Measurements from ENCODE around the gene PPP2R2C.

PPP2R2C gene

DNA sequence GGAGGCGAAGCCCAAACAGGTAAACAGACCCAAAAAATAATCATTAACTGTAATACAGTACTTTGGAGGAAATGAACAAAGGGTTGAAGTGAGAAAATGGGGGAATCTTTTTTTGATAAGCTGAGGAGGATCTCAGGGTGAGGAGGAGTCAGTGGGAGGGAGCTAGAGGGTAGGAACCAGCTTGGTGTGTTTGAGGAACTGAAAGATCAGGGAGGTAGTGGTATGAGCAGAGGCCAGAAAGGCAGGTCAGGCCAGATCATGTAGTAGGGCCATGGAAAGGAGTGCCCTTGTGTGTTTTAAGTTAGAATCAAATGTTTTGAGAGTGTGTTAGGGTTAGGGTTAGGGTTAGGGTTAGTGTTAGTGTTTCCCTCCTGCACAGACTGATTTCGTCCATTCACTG lies 48.8 kb downstream of the PPP2R2C start:
- Mint-ChIP-seq H3K27me3 (ENCODE audit: low read depth, poor library complexity) (peaks cover 37% of the 10 kb centered on the region), H3K36me3 (ENCODE audit: low read depth) (no peaks in the 10 kb centered on the region), H3K9me3 (no peaks in the 10 kb centered on the region), H3K27ac (no peak overlapping the region), H3K4me3 (no peak overlapping the region), H3K4me1 (peaks cover 17% of the 10 kb centered on the region)
- TF ChIP-seq, protein P1, sequence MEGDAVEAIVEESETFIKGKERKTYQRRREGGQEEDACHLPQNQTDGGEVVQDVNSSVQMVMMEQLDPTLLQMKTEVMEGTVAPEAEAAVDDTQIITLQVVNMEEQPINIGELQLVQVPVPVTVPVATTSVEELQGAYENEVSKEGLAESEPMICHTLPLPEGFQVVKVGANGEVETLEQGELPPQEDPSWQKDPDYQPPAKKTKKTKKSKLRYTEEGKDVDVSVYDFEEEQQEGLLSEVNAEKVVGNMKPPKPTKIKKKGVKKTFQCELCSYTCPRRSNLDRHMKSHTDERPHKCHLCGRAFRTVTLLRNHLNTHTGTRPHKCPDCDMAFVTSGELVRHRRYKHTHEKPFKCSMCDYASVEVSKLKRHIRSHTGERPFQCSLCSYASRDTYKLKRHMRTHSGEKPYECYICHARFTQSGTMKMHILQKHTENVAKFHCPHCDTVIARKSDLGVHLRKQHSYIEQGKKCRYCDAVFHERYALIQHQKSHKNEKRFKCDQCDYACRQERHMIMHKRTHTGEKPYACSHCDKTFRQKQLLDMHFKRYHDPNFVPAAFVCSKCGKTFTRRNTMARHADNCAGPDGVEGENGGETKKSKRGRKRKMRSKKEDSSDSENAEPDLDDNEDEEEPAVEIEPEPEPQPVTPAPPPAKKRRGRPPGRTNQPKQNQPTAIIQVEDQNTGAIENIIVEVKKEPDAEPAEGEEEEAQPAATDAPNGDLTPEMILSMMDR (IDR thresholded peaks at IDR 0.05): no peak
- no peak for DNase-seq

DNA sequence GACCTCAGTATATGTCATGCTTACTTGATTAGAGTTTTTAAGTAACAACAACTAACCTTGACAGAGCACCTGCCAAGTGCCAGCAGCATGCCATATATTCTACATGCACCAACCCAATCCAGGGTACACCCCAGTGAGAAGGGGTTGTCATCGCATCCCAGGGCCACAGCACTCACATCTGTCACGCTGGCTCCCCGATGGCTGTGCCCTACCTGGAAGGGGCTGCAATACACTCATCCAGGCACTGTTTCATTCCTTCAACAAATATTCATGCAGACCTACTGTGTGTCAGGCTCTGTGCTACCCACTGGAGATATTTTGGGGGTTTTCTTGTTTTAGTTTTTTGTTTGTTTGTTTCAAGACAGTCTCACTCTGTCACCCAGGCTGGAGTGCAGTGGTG lies 49.5 kb downstream of the PPP2R2C start:
- TF ChIP-seq, protein P1 (IDR thresholded peaks at IDR 0.05): no peak
- no peak overlapping the region for H3K4me3 Mint-ChIP-seq
- no peaks in the 10 kb centered on the region for H3K36me3 Mint-ChIP-seq (ENCODE audit: low read depth)
- peaks cover 31% of the 10 kb centered on the region for H3K27me3 Mint-ChIP-seq (ENCODE audit: low read depth, poor library complexity)
- peaks cover 21% of the 10 kb centered on the region for H3K4me1 Mint-ChIP-seq
- DNase-seq: no peak
- H3K27ac Mint-ChIP-seq: no peak overlapping the region
- H3K9me3 Mint-ChIP-seq: no peaks in the 10 kb centered on the region

DNA sequence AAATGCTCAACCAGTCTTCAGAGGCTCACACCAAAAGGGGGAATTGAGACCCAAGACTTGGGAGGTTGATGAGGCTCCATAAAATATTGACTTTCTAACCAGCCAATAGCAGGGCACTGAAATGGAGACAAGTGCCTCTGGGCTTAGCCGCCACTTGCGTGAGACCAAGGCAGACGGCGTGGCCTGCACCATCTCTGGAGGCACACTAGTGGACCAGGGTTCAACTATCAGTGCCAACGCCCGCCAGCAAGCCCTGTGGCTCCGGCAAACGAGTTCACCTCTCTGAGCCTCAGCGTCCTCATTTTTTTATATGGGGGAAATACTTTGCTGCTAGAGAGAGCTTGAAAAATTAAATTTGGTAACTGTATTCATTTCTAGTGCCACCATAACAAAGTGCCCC lies 50.3 kb downstream of the PPP2R2C start:
- no peak overlapping the region for H3K4me3 Mint-ChIP-seq
- TF ChIP-seq, protein P1 (IDR thresholded peaks at IDR 0.05): no peak
- DNase-seq: no peak
- peaks cover 21% of the 10 kb centered on the region for H3K4me1 Mint-ChIP-seq
- peaks cover 31% of the 10 kb centered on the region for H3K27me3 Mint-ChIP-seq (ENCODE audit: low read depth, poor library complexity)
- H3K36me3 Mint-ChIP-seq (ENCODE audit: low read depth): no peaks in the 10 kb centered on the region
- H3K27ac Mint-ChIP-seq: no peak overlapping the region
- no peaks in the 10 kb centered on the region for H3K9me3 Mint-ChIP-seq

DNA sequence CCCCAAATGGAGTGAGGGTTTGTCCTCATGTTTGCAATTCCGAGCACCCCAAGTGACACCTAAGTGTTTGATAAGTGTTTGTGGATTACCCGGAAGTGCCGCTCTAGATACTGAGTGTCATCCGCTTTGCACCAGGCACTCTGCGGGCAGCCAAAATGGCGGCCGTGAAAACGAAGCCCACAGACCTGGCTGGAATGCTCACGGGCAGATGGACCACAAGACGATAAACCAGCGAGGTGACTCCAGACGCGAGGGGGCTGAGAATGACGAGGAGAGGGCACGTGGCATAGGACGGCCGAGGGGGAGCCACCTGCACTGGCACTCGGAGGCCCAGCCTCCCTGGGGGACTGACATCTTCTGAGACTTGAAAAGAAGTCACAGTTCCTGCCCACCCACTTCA lies 51.0 kb downstream of the PPP2R2C start:
- H3K9me3 Mint-ChIP-seq: no peaks in the 10 kb centered on the region
- no peaks in the 10 kb centered on the region for H3K36me3 Mint-ChIP-seq (ENCODE audit: low read depth)
- no peak for DNase-seq
- peaks cover 26% of the 10 kb centered on the region for H3K27me3 Mint-ChIP-seq (ENCODE audit: low read depth, poor library complexity)
- H3K27ac Mint-ChIP-seq: no peak overlapping the region
- peaks cover 21% of the 10 kb centered on the region for H3K4me1 Mint-ChIP-seq
- TF ChIP-seq, protein P1 (IDR thresholded peaks at IDR 0.05): no peak
- no peak overlapping the region for H3K4me3 Mint-ChIP-seq

DNA sequence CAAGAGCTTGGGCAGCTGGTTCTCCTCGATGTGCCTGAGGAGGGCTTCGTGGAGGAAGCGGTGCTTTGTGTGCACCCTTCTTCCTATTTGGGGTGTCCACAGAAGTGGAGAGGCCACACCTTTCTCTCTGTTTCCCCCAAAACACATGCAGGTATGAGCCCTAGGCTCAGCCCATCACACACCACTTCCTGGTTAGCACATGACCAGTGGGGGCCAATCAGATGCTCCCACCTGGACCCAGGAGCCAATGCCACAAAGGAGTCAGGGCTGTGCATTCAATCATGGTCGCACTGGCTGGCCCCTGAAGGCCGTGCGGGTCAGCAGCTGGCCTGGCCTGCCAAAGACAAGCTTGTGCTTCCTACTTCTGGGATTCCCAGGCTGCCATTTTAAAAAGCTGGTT lies 51.4 kb downstream of the PPP2R2C start:
- Mint-ChIP-seq H3K27ac (no peak overlapping the region), H3K27me3 (ENCODE audit: low read depth, poor library complexity) (peaks cover 23% of the 10 kb centered on the region), H3K36me3 (ENCODE audit: low read depth) (no peaks in the 10 kb centered on the region), H3K4me3 (no peak overlapping the region), H3K9me3 (no peaks in the 10 kb centered on the region), H3K4me1 (peaks cover 21% of the 10 kb centered on the region)
- no peak for DNase-seq
- TF ChIP-seq, protein P1 (IDR thresholded peaks at IDR 0.05): no peak

DNA sequence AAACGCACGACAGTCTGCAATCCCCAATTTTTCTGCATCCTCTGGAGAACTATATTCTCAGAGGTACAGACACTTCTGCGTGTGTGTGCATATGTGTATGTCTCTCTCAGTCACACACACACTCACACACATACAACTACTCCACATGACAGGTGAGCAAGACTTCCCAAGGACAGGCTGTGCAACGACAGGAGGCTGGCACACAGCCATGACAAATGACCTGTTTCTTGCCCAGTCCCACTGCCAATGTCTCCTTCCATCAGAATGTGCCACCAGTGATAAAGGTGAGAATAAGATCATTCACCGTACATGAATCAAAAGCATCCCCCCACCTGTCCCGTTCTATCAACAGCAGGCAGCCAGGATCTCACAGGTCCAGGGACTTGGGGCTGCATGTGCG lies 52.4 kb downstream of the PPP2R2C start:
- H3K27ac Mint-ChIP-seq: no peak overlapping the region
- H3K4me1 Mint-ChIP-seq: peaks cover 21% of the 10 kb centered on the region
- TF ChIP-seq, protein P1 (IDR thresholded peaks at IDR 0.05): no peak
- H3K27me3 Mint-ChIP-seq (ENCODE audit: low read depth, poor library complexity): peaks cover 17% of the 10 kb centered on the region
- no peaks in the 10 kb centered on the region for H3K9me3 Mint-ChIP-seq
- H3K36me3 Mint-ChIP-seq (ENCODE audit: low read depth): no peaks in the 10 kb centered on the region
- no peak for DNase-seq
- H3K4me3 Mint-ChIP-seq: no peak overlapping the region
